NCI-H1048 (cell line): Measurements from ENCODE around the gene CELA3A.
"Not testable (repeated sequence)": the region's sequence is repeated elsewhere in the genome, so short reads cannot be mapped to it uniquely, and the experiment has no call there.

Experiments used
- DNase-seq: peaks from one replicate; lab custom pipeline; 2025; lab: John Stamatoyannopoulos, UW

CELA3A gene

GRCh38 chr1:21981253-21981652, 20.2 kb upstream of the CELA3A start:
- not testable (repeated sequence) for DNase-seq

GRCh38 chr1:21982122-21982521, 19.3 kb upstream of the CELA3A start:
- not testable (repeated sequence) for DNase-seq

DNA sequence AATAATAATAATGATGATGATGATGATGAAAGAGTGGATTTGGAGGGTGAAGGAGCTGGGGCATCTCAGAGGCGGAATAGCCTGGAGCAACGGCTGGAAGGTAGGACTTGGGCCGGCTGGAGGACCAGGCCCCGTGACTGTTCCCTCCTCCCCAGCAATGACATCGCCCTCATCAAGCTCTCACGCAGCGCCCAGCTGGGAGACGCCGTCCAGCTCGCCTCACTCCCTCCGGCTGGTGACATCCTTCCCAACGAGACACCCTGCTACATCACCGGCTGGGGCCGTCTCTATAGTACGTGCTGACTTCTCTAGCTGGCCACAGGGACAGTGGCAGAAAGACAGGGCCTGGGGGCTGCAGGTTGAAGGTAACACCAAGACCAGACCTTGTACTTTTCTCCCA, 17.9 kb upstream of the CELA3A start:
- not testable (repeated sequence) for DNase-seq

DNA sequence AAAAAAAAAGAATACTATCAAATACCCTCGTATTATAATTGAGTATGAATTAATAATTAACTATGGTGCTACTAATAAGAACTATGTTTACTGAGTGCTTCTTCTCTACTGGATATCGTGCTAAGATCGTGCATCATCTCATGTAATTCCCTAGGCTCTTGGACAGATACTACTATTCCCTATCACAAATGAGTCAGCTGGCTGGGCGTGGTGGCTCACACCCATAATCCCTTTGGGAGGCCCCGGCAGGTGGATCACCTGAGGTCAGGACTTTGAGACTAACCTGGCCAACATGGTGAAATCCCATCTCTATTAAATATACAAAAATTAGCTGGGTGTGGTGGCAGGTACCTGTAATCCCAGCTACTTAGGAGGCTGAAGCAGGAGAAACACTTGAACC, 15.6 kb upstream of the CELA3A start:
- not testable (repeated sequence) for DNase-seq

GRCh38 chr1:21986386-21986785, 15.1 kb upstream of the CELA3A start:
- not testable (repeated sequence) for DNase-seq

DNA sequence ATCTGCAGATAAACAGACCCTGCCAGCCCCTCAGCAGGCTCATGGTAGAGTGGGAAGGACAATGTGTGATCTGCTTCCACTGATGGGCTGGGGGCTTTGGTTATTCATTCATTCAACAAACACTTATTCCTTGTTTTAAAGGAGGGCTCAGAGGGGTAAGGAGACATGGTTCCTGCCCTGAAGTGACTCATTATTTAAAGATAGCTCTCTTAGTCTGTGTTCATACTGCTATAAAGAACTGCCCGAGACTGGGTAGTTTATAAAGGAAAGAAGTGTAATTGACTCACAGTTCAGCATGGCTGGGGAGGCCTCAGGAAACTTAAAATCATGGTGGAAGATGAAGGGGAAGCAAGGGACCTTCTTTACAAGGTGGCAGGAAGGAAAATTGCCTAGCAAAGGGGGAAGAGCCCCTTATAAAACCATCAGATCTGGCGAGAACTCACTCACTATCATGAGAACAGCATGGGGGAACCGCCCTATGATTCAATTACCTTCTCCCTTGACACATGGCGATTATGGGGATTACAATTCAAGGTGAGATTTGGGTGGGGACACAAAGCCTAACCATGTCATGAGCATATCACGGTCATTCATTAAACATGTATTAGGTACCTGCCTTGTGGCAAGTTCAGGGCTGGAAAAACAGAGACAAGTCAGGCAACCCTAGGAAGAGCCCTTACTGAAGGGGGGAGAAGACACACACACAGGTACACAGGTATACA, 11.6 kb upstream of the CELA3A start:
- not testable (repeated sequence) for DNase-seq

DNA sequence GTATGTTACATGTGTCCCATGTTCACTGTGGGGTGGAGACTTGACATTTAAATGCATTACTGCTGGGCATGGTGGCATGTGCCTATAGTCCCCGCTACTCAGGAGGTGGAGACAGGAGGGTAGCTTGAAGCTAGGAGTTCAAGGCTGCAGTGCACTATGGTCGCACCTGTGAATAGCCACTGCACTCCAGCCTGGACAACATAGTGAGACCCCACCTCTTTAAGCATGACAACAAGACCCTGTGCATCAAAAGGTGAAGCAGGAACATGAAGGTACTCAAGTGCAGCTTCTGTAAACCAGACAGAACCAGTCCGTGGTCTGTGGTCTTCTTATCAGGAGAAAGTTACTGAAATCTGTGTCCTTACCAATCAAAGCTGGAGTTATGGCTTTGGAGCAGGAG, 9.3 kb upstream of the CELA3A start:
- DNase-seq = not testable (repeated sequence)

DNA sequence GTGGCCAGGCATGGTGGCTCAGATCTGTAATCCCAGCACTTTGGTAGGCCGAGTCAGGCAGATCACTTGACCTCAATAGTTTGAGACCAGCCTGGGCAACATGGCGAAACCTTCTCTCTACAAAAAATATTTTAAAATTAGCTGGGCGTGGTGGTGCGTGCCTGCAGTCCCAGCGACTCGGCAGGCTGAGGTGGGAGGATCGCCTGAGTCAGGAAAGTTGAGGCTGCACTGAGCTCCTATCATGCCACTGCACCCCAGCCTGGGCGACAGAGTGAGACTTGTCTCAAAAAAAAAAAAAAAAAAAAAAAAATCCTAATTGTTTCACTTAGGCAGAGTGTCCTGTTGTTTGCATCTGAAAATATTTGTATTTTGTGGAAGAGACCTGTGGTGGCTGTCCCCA, 6.7 kb upstream of the CELA3A start:
- DNase-seq = not testable (repeated sequence)

- not testable (repeated sequence) for DNase-seq
Observed at GRCh38 chr1:21996663-21996970, 4.8 kb upstream of the CELA3A start.

DNA sequence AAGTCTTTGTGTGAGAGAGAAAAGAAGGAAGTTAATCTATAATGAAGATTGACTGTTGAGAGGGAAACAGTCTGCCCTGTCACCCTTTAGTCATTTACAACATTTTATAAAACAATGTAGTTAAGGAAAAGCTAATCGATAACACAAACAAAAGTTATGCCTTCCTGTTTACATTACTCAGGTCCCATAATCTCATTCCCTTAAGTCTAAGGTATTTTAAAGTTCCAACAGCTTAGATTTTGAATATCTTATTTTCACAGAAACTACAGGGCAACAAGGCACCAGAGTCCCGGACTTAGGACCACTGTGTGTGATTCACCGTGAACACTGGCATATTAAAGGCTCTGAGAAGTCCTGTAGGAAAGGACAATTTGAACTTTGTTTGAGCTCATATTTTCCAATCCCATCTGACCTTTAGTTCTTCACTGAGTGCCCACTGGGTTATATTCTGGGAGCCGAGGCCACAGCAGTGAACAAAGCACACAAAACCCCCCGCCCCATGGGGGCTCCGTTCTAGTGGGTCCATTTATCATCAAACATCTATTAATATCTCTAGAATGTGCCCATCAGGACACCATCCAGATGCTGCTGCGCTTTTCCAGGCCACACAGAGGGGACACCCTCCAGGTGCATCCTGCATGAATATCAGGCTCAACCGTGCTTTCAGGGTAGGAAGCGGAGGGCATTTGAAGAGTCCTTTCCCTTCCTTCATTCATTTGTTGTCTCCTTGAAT, 3.4 kb upstream of the CELA3A start:
- DNase-seq = not testable (repeated sequence)

DNA sequence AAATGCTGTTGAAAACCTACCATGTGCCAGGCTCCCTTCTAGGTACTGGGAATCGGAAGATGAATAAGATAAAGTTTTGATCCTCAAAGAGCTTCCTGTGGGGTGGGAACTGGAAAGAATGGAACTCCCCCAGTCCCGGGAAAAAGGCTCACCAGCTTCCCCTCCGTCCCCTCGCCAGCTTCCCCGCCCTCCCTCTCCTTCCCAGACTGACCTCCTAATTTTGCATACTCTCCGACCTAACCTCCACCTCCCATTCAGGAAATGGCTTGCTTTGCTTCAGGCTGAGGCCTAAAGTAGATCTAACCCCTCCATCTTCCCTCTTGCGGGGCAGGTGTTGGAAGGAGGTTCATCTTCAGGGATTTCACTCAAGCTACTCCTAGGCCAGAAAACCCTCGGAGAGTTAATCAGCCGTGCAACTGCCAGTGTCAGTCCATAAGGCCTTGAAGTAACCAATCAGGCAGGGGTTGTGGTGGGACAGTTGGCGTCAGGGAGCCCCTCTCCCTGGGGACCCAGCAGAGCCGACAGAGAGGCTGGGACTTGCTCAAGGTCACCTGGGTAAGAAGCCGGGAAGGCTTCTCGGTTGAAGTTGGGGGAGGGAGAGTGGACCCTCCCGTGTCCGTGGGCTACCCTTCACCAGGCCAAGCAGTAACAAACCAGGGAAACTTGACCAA, 2.7 kb upstream of the CELA3A start:
- not testable (repeated sequence) for DNase-seq

- DNase-seq = not testable (repeated sequence)
Observed at GRCh38 chr1:21999645-22000044, 1.8 kb upstream of the CELA3A start.

- DNase-seq = not testable (repeated sequence)
Observed at GRCh38 chr1:22002461-22002860, 1.0 kb downstream of the CELA3A start.

DNA sequence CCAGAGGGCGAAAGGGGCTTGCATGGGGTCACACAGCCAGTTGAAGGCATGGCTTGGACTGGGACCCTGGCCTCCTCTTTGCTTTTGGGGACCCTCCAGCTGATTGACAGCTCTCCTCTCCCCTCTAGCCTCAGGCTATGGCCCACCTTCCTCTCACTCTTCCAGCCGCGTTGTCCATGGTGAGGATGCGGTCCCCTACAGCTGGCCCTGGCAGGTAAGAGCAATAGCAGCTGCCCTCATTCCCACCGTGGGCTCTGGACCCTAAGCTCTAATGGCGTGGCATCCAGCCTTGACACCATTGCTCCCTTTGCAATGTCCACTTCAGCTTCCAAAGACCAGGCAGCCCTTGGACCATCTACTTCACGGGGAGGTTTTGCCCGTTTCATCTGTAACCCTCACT, 1.4 kb downstream of the CELA3A start:
- DNase-seq = not testable (repeated sequence)

DNA sequence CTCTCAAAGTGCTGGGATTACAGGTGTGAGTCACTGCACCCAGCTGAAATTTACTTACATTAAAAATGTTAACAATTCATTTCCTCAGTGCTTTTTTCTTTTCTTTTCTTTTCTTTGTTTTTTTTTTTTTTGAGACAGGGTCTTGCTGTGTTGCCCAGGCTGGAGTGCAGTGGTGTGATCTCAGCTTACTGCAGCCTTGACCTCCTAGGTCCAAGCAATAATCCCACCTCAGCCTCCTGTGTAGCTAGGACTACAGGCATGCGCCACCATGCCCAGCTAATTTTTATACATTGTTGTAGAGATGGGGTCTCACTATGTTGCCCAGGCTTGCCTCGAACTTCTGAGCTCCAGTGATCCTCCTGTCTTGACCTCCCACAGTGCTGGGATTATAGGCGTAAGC, 2.5 kb downstream of the CELA3A start:
- not testable (repeated sequence) for DNase-seq

DNA sequence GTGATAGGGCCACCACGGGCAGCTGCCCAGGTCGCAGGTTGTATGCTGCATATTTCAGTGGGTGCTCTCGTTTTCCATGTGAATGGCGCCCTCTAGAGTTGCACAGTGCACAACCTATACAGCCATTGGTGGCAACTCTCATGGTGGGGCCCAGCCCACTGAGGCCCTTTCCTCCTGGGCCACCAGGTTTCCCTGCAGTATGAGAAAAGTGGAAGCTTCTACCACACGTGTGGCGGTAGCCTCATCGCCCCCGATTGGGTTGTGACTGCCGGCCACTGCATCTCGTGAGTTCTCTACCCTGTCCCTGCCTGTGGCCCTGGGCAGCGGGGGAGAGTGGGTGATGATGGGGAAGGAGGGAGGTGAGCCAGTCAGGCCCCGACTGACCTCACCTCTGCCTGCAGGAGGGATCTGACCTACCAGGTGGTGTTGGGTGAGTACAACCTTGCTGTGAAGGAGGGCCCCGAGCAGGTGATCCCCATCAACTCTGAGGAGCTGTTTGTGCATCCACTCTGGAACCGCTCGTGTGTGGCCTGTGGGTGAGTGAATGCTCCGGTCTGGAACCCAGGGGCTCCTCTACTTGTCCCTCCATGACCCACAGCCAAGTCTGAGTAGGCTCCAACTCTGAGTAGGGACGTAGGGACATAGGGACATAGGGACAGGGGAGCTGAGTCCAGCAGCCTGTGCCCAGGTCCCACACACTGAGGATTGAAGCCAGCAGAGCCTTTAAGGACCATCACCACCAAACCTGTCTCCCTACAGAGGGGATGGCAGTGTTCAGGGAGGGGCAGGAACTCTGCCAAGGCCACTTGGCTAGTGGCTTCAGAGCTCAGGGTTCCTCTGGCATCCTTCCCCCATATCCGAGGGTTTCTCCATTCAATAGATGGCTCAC, 4.0 kb downstream of the CELA3A start:
- DNase-seq = not testable (repeated sequence)

- DNase-seq = not testable (repeated sequence)
Observed at GRCh38 chr1:22006736-22007135, 5.3 kb downstream of the CELA3A start.

GRCh38 chr1:22007262-22007661, 5.8 kb downstream of the CELA3A start:
- not testable (repeated sequence) for DNase-seq

DNA sequence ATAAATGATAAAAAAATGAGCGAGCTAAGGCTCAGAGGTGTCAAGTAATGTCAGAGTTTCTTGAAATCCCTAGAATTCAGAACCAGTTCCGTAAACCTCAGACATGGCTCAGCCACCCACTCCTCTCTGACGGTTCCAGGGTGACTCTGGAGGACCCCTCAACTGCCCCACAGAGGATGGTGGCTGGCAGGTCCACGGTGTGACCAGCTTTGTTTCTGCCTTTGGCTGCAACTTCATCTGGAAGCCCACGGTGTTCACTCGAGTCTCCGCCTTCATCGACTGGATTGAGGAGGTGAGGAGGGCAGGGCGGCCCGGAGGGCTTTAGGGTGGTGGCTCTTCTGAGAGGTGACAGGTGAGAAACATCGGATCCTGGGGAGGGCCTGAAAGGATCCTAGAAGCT, 8.1 kb downstream of the CELA3A start:
- DNase-seq = not testable (repeated sequence)

DNA sequence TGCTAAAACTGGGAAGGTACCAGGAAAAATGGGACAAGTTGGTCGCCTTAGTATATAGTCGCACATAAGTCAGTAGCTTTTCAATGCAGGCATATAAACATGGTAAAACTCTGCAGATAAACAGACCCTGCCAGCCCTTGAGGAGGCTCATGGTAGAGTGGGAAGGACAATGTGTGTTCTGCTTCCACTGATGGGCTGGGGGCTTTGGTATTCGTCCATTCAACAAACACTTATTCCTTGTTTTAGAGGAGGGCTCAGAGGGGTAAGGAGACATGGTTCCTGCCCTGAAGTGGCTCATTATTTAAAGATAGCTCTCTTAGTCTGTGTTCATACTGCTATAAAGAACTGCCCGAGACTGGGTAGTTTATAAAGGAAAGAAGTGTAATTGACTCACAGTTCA, 11.3 kb downstream of the CELA3A start:
- not testable (repeated sequence) for DNase-seq

DNA sequence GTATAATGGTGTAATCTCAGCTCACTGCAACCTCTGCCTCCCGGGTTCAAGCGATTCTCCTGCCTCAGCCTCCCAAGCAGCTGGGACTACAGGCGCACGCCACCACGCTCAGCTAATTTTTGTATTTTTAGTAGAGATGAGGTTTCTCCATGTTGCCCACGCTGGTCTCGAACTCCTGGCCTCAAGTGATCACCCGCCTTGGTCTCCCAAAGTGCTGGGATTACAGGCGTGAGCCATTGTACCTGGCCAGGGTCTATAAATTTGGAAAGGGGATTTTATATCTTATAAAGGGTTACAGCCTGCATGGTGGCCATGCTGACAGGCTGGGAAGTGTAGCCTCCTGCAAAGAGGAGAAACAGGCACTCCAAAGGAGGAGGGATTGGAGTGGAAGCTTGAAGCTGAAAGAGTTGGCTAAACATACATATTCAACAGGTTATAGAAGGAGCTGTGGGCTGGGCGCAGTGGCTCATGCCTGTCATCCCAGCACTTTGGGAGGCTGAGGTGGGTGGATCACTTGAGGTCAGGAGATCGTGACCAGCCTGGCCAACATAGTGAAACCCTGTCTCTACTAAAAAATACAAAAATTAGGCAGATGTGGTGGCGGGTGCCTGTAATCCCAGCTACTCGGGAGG, 13.2 kb downstream of the CELA3A start:
- not testable (repeated sequence) for DNase-seq
